Lower leg skin (tissue), 4 donors: ENCODE data around the gene PRLH. TPM values are rescaled to one million over a fixed set of nuclear protein-coding genes. Genes with fewer than 3 reads are reported as not detected.

Experiments
- DNase-seq, 2 donors: peaks; one replicate each; pipeline ENCODE4 v3.0.0-alpha.2; 2019; ENCODE audit warnings: low spot score in 2 of 2
- H3K4me3 ChIP-seq: fragments of 200-600 bp; sonication (generic); 2 replicates; pipeline ENCODE4 v1.5.1; 2017; ENCODE audit warnings: mild to moderate bottlenecking, low read depth; ENCODE audit not compliant: poor library complexity, severe bottlenecking
- CTCF ChIP-seq, 3 donors: fragments of 450-650 bp; IDR thresholded peaks; one replicate each; pipeline ENCODE4 v1.5.1; 2016; ENCODE audit warnings: antibody characterized with exemption in 3 of 3, mild to moderate bottlenecking in 3 of 3, moderate library complexity in 2 of 3
- POLR2A ChIP-seq, 2 donors: fragments of 450-650 bp; IDR thresholded peaks; one replicate each; pipeline ENCODE4 v1.6.1; 2016 to 2017; ENCODE audit warnings: antibody characterized with exemption in 2 of 2, mild to moderate bottlenecking in 1 of 2, moderate library complexity in 1 of 2
- WGBS, 2 donors: methylation state at CpG; one replicate each; pipeline ENCODE4 v1.1.5; 2018; 5-methylcytosine and 5-hydroxymethylcytosine counted together
- intact Hi-C: fragments of 100-400 bp; cut with DNase I; formaldehyde crosslinking; loops from one replicate; pipeline ENCODE4 v1.15.0; 2023; ENCODE audit warnings: low total_unique reads
- total RNA-seq, 4 donors: library from RNA; depleted of rRNA; stranded (reverse); fragments of >200 nt; gene quantifications; one replicate each; pipeline ENCODE4 v1.1.0, GENCODE V29; 2016

The PRLH gene
- total RNA-seq, 4 donors from 2014 or later = not detected

DNA sequence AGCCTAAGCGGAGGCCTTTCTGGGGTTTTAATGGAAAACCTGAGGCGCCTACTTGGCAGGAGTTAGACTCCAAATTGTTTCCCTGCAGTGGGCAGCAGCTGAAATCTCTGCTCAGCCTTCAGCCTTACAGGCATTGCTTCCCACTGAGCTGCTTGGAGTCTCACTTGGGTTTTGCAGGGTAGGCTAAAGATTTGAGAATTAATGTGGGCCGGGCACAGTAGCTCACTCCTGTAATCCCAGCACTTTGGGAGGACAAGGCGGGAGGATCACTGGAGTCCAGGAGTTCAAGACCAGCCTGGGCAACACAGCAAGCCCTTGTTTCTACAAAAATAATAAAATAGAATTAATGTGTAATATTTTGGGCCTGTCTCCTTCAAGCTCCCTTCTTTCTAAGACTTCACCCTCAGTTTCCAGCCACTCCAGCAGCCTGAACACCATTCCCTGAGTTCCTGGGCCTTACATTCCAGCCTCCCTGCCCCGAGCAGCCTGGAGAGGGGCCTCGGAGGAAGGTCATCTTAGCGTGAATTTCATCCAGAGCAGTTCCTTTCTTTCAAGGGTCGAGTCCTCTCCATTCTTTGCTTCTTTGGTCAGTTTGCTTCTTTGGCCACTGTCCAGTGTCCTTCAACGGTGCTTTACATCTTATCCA is 33.2 kb downstream of the PRLH start:
- TF ChIP-seq CTCF (IDR thresholded peaks at IDR 0.05) (no peak), POLR2A (IDR thresholded peaks at IDR 0.05) (no peak)
- no peak overlapping the region for H3K4me3 ChIP-seq
- DNase-seq = no peak
- 79 to 83% methylated on average over 9 of the region's 9 CpGs for WGBS, 2 donors
- intact Hi-C loops = loop anchor here (10.0 kb wide), 1 partner anchor 145 kb away; no protein-coding TSS in a partner anchor

DNA sequence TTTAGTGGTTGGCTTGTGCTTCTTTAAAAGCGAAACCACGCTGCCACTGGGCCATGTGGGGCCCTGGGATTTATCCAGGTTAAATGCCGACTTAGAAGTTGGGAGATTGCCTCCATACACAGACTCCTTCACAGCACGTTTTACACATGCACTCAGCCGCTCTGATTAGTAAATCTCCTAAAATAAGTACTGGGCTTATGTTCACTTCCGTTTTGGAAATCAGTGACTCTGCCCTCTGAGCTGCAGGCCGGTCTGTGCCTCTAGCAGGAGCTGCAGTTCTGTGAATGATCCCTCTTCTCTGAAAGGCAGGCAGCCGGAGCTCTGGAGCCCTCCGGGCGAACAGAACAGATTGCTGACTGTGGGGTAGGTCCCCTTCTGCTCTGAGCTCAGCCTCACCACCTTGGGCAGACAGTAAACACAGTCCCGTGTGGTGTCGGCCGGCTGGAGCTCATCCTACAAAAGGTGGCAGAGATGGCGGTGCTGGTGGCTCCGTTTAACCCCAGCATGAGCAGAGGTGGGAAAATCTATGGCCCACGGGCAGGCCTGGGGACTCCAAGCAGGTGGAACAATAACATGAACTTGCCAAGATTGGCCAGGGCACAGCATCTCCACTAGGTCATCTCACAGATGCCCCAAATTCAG is 34.0 kb downstream of the PRLH start:
- no peak overlapping the region for H3K4me3 ChIP-seq
- TF ChIP-seq CTCF (IDR thresholded peaks at IDR 0.05) (no peak), POLR2A (IDR thresholded peaks at IDR 0.05) (no peak)
- peak in 1 of 2 donors; percentile 45 for DNase-seq
- intact Hi-C loops = no loop called here
- 56 to 68% methylated on average over 15 to 16 of the region's 16 CpGs for WGBS, 2 donors

DNA sequence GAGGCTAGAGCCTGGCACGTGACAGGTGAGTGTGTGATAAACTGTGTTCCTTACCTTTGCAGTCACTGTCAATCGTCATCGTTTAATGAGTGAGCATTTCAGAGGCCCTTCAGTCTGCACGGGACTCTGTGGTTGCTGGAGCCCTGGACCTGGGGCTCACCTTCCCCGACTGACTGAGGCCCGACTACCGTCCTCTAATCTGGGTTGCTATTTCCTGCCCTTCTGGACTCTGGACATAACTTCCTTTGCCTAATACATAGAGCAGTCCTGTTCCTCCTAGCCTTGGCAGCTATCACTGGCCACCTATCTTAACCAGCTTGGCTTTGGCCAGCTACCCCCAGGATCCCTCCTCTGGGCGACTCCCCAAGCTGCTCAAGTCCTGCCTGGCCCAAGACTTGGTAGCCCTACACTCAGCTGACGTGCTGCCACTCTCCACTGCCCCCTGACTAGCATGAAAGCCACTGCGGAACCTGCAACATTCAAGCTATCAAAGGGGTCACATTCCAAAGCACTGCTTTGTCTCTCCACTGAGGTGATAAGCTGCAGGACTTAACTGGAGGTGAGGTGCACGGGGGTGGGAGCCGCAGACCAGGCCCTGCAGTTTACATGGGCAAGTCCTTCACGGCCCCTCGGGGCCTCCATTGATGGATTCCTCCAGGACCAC is 35.2 kb downstream of the PRLH start:
- WGBS, 2 donors = 92 to 95% methylated on average over 14 of the region's 14 CpGs
- no peak overlapping the region for H3K4me3 ChIP-seq
- no peak for DNase-seq
- intact Hi-C loops = no loop called here
- TF ChIP-seq CTCF (IDR thresholded peaks at IDR 0.05) = no peak
- TF ChIP-seq POLR2A (IDR thresholded peaks at IDR 0.05) = no peak

- intact Hi-C loops = no loop called here
- no peak for TF ChIP-seq POLR2A (IDR thresholded peaks at IDR 0.05)
- no peak for TF ChIP-seq CTCF (IDR thresholded peaks at IDR 0.05)
- WGBS, 2 donors = 96 to 97% methylated on average over 7 of the region's 7 CpGs
- H3K4me3 ChIP-seq = no peak overlapping the region
- no peak for DNase-seq
These were observed 36.0 kb downstream of the PRLH start for GRCh38 chr2:237602409-237602808.

DNA sequence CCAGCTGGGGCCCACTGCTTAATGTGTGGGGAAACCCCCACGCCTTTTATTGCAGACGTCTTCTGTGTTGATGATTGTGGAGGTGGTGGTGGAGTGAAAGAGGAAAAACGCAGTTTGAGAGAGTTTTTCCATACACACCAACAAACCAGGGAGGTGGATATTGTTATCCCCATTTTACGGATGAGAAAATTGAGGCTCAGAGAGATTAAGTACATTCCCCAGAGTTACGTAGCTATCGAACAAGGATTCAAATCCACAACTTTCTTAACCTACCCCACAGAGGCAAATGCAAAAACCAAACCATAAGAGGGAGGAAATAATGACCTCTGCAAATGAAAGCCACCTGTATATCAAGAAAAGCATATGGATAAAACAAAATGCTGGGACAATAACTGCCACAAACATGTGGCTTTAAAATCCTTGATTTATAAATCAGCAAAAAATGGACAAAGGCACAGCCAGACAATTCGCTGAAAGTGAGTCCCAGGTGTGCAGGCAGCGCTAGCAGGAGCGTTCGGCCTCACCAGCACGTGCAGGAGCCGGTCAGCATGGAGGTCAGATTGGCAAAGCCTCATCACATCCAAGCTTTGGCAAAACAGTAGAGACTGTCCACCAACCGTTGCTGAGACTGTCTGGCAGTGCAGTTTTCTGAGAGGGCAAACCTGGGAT is 36.8 kb downstream of the PRLH start:
- no peak for DNase-seq
- intact Hi-C loops = no loop called here
- TF ChIP-seq POLR2A (IDR thresholded peaks at IDR 0.05) (no peak), CTCF (IDR thresholded peaks at IDR 0.05) (no peak)
- 74 to 77% methylated on average over 13 of the region's 13 CpGs for WGBS, 2 donors
- no peak overlapping the region for H3K4me3 ChIP-seq
